GM19240 (cell line): ENCODE results near the gene EBP.
"Not testable (repeated sequence)": the region's sequence is repeated elsewhere in the genome, so short reads cannot be mapped to it uniquely, and the experiment has no call there.

Experiments used
- DNase-seq: peaks from one replicate; pipeline ENCODE4 v3.0.0; 2011; ENCODE audit warnings: low spot score; ENCODE audit not compliant: insufficient read length

Gene EBP

GRCh38 chrX:48492293-48492910, 29.2 kb upstream of the EBP start:
- no peak for DNase-seq

- no peak for DNase-seq
Observed at GRCh38 chrX:48493890-48494364, 27.7 kb upstream of the EBP start.

GRCh38 chrX:48496660-48497059, 24.9 kb upstream of the EBP start:
- DNase-seq: no peak

GRCh38 chrX:48497871-48498270, 23.7 kb upstream of the EBP start:
- DNase-seq: no peak

GRCh38 chrX:48498374-48498809, 23.2 kb upstream of the EBP start:
- no peak for DNase-seq

- no peak for DNase-seq
Observed at GRCh38 chrX:48504261-48504660, 17.3 kb upstream of the EBP start.

GRCh38 chrX:48505481-48505880, 16.1 kb upstream of the EBP start:
- DNase-seq: no peak

GRCh38 chrX:48507246-48507645, 14.4 kb upstream of the EBP start:
- no peak for DNase-seq

- DNase-seq: peak; percentile 87
Observed at GRCh38 chrX:48508400-48509244, 13.0 kb upstream of the EBP start, which contains the start of gene PORCN. Gene PORCN (plus strand): TSS chrX:48508992. CDS start chrX:48509821, 829 bp downstream.

- DNase-seq: no peak
Observed at GRCh38 chrX:48509245-48509590, 12.4 kb upstream of the EBP start.

- DNase-seq: no peak
Observed at GRCh38 chrX:48509619-48510018, 12.0 kb upstream of the EBP start.

- DNase-seq: no peak
Observed at GRCh38 chrX:48511560-48511959, 10.0 kb upstream of the EBP start.

- DNase-seq: no peak
Observed at GRCh38 chrX:48512371-48512935, 9.2 kb upstream of the EBP start.

GRCh38 chrX:48513670-48514069, 7.9 kb upstream of the EBP start:
- DNase-seq: no peak

- DNase-seq: no peak
Observed at GRCh38 chrX:48514126-48514806, 7.3 kb upstream of the EBP start.

- DNase-seq: no peak
Observed at GRCh38 chrX:48514868-48515460, 6.6 kb upstream of the EBP start.

GRCh38 chrX:48515842-48516241, 5.8 kb upstream of the EBP start:
- DNase-seq: no peak

GRCh38 chrX:48516285-48516684, 5.3 kb upstream of the EBP start:
- no peak for DNase-seq

GRCh38 chrX:48516987-48517386, 4.6 kb upstream of the EBP start:
- no peak for DNase-seq

GRCh38 chrX:48519481-48519880, 2.1 kb upstream of the EBP start:
- not testable (repeated sequence) for DNase-seq

- DNase-seq: no peak
Observed at GRCh38 chrX:48520455-48520854, 1.2 kb upstream of the EBP start.

- no peak for DNase-seq
Observed at GRCh38 chrX:48520976-48521352, 644 bp upstream of the EBP start.
